DOHH2 (cell line): ENCODE measurements around the gene BEND5.

Source experiments
- CTCF ChIP-seq: fragments of 200-600 bp; sonication (generic); IDR thresholded peaks from one replicate; pipeline ENCODE4 v1.5.1; 2014; ENCODE audit warnings: antibody characterized with exemption, mild to moderate bottlenecking, low read depth, low read length; ENCODE audit not compliant: poor library complexity, severe bottlenecking
- EZH2phosphoT487 ChIP-seq: fragments of 200-600 bp; sonication (generic); IDR thresholded peaks from 2 replicates; pipeline ENCODE4 v1.6.1; 2017; ENCODE audit warnings: borderline replicate concordance, mild to moderate bottlenecking, antibody characterized with exemption, low read length, moderate library complexity, mixed read lengths

DNA sequence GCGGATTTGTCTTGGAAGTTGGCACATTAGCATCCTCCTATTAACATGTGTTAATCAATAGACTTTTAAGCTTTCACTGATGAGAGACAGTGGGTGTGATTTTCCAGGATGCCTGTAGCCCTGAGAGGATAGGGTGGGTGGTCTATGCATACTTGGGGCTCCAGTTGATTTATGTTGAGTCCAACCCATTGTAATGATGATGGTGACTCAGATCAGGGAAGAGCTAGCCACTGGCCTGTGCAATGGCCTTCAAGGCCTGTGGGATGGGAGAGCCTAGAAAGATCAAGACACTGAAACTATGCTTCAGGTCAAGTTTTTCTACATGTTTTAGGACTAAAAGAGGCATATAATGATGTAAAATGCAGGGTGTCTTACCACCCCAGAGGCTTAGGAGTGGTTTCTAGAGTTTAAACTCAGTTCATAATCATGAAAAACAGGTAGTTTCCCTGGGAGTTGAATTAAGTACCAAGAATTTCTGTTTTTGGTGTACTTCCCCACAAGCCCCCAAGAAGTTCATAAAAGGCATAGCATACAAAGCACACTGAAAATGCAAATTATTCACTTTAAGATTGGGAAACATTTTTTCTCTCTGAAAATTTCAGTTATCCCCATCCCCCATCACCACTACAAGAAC, 19.9 kb downstream of the BEND5 start:
- TF ChIP-seq CTCF: no peak
- no peak for TF ChIP-seq EZH2phosphoT487
